ENCODE data around the gene LRP1B.

GRCh38 chr2:141709756-141710155 lies 421.1 kb downstream of the LRP1B start:
- TF ChIP-seq CTCF (IDR thresholded peaks at IDR 0.05): no peak
- TF ChIP-seq POLR2A (IDR thresholded peaks at IDR 0.05): no peak
- TF ChIP-seq EP300 (IDR thresholded peaks at IDR 0.05): no peak

All from tibial nerve (tissue), 4 donors.